Measurements from ENCODE around the gene AMBP.

AMBP gene

GRCh38 chr9:114059047-114059803 lies 18.9 kb downstream of the AMBP start:
- no peaks in the 10 kb centered on the region for H3K36me3 ChIP-seq (ENCODE audit: control insufficient read depth in 1 of 2, insufficient read depth in 2 of 2, low read length in 2 of 2)
- peaks cover 5 to 9% of the 10 kb centered on the region in 2 donors for H3K4me1 ChIP-seq (ENCODE audit: control insufficient read depth in 1 of 2, insufficient read depth in 2 of 2, low read length in 2 of 2)
- no peaks in the 10 kb centered on the region for H3K9me3 ChIP-seq (ENCODE audit: control insufficient read depth in 1 of 2, low read length in 2 of 2)
- no peak overlapping the region for H3K27ac ChIP-seq (ENCODE audit: low read depth, low read length)
- H3K9ac ChIP-seq (ENCODE audit: low read depth in 1 of 2, low read length in 2 of 2): no peak overlapping the region
- H3K4me3 ChIP-seq (ENCODE audit: low read depth in 1 of 2, low read length in 2 of 2): no peak overlapping the region
- H3K27me3 ChIP-seq (ENCODE audit: control insufficient read depth in 1 of 2, insufficient read depth in 2 of 2, low read length in 2 of 2): no peaks in the 10 kb centered on the region

GRCh38 chr9:114058688-114059046 lies 19.4 kb downstream of the AMBP start:
- no peak overlapping the region for H3K4me3 ChIP-seq (ENCODE audit: low read depth in 1 of 2, low read length in 2 of 2)
- H3K36me3 ChIP-seq (ENCODE audit: control insufficient read depth in 1 of 2, insufficient read depth in 2 of 2, low read length in 2 of 2): no peaks in the 10 kb centered on the region
- H3K27ac ChIP-seq (ENCODE audit: low read depth, low read length): no peak overlapping the region
- H3K27me3 ChIP-seq (ENCODE audit: control insufficient read depth in 1 of 2, insufficient read depth in 2 of 2, low read length in 2 of 2): no peaks in the 10 kb centered on the region
- H3K4me1 ChIP-seq (ENCODE audit: control insufficient read depth in 1 of 2, insufficient read depth in 2 of 2, low read length in 2 of 2): peaks cover 5 to 9% of the 10 kb centered on the region in 2 donors
- no peaks in the 10 kb centered on the region for H3K9me3 ChIP-seq (ENCODE audit: control insufficient read depth in 1 of 2, low read length in 2 of 2)
- H3K9ac ChIP-seq (ENCODE audit: low read depth in 1 of 2, low read length in 2 of 2): no peak overlapping the region

GRCh38 chr9:114057161-114057885 lies 20.8 kb downstream of the AMBP start:
- no peak overlapping the region for H3K27ac ChIP-seq (ENCODE audit: low read depth, low read length)
- H3K27me3 ChIP-seq (ENCODE audit: control insufficient read depth in 1 of 2, insufficient read depth in 2 of 2, low read length in 2 of 2): no peaks in the 10 kb centered on the region
- no peaks in the 10 kb centered on the region for H3K9me3 ChIP-seq (ENCODE audit: control insufficient read depth in 1 of 2, low read length in 2 of 2)
- no peaks in the 10 kb centered on the region for H3K36me3 ChIP-seq (ENCODE audit: control insufficient read depth in 1 of 2, insufficient read depth in 2 of 2, low read length in 2 of 2)
- H3K9ac ChIP-seq (ENCODE audit: low read depth in 1 of 2, low read length in 2 of 2): no peak overlapping the region
- H3K4me1 ChIP-seq (ENCODE audit: control insufficient read depth in 1 of 2, insufficient read depth in 2 of 2, low read length in 2 of 2): peaks cover 2 to 4% of the 10 kb centered on the region in 2 donors
- H3K4me3 ChIP-seq (ENCODE audit: low read depth in 1 of 2, low read length in 2 of 2): no peak overlapping the region

GRCh38 chr9:114056527-114056926 lies 21.6 kb downstream of the AMBP start:
- Histone ChIP-seq H3K9me3 (ENCODE audit: control insufficient read depth in 1 of 2, low read length in 2 of 2) (no peaks in the 10 kb centered on the region), H3K4me1 (ENCODE audit: control insufficient read depth in 1 of 2, insufficient read depth in 2 of 2, low read length in 2 of 2) (no peaks in the 10 kb centered on the region), H3K36me3 (ENCODE audit: control insufficient read depth in 1 of 2, insufficient read depth in 2 of 2, low read length in 2 of 2) (peaks cover 0 to 3% of the 10 kb centered on the region in 2 donors), H3K9ac (ENCODE audit: low read depth in 1 of 2, low read length in 2 of 2) (no peak overlapping the region), H3K27ac (ENCODE audit: low read depth, low read length) (no peak overlapping the region), H3K27me3 (ENCODE audit: control insufficient read depth in 1 of 2, insufficient read depth in 2 of 2, low read length in 2 of 2) (no peaks in the 10 kb centered on the region), H3K4me3 (ENCODE audit: low read depth in 1 of 2, low read length in 2 of 2) (no peak overlapping the region)

GRCh38 chr9:114055894-114056293 lies 22.2 kb downstream of the AMBP start:
- no peaks in the 10 kb centered on the region for H3K4me1 ChIP-seq (ENCODE audit: control insufficient read depth in 1 of 2, insufficient read depth in 2 of 2, low read length in 2 of 2)
- no peaks in the 10 kb centered on the region for H3K9me3 ChIP-seq (ENCODE audit: control insufficient read depth in 1 of 2, low read length in 2 of 2)

GRCh38 chr9:114055061-114055460 lies 23.0 kb downstream of the AMBP start:
- peaks cover 0 to 8% of the 10 kb centered on the region in 2 donors for H3K36me3 ChIP-seq (ENCODE audit: control insufficient read depth in 1 of 2, insufficient read depth in 2 of 2, low read length in 2 of 2)
- H3K9ac ChIP-seq (ENCODE audit: low read depth in 1 of 2, low read length in 2 of 2): no peak overlapping the region
- H3K4me3 ChIP-seq (ENCODE audit: low read depth in 1 of 2, low read length in 2 of 2): no peak overlapping the region
- no peaks in the 10 kb centered on the region for H3K4me1 ChIP-seq (ENCODE audit: control insufficient read depth in 1 of 2, insufficient read depth in 2 of 2, low read length in 2 of 2)
- no peaks in the 10 kb centered on the region for H3K27me3 ChIP-seq (ENCODE audit: control insufficient read depth in 1 of 2, insufficient read depth in 2 of 2, low read length in 2 of 2)
- H3K9me3 ChIP-seq (ENCODE audit: control insufficient read depth in 1 of 2, low read length in 2 of 2): no peaks in the 10 kb centered on the region
- H3K27ac ChIP-seq (ENCODE audit: low read depth, low read length): no peak overlapping the region

More at GRCh38 chr9:114055894-114056293, 22.2 kb downstream of the AMBP start:
- peaks cover 0 to 8% of the 10 kb centered on the region in 2 donors for H3K36me3 ChIP-seq (ENCODE audit: control insufficient read depth in 1 of 2, insufficient read depth in 2 of 2, low read length in 2 of 2)
- no peak overlapping the region for H3K4me3 ChIP-seq (ENCODE audit: low read depth in 1 of 2, low read length in 2 of 2)
- H3K9ac ChIP-seq (ENCODE audit: low read depth in 1 of 2, low read length in 2 of 2): no peak overlapping the region
- H3K27ac ChIP-seq (ENCODE audit: low read depth, low read length): no peak overlapping the region
- no peaks in the 10 kb centered on the region for H3K27me3 ChIP-seq (ENCODE audit: control insufficient read depth in 1 of 2, insufficient read depth in 2 of 2, low read length in 2 of 2)

GRCh38 chr9:114054191-114054690 lies 23.9 kb downstream of the AMBP start:
- no peak overlapping the region for H3K4me3 ChIP-seq (ENCODE audit: low read depth in 1 of 2, low read length in 2 of 2)
- no peak overlapping the region for H3K27ac ChIP-seq (ENCODE audit: low read depth, low read length)
- H3K4me1 ChIP-seq (ENCODE audit: control insufficient read depth in 1 of 2, insufficient read depth in 2 of 2, low read length in 2 of 2): no peaks in the 10 kb centered on the region
- no peak overlapping the region for H3K9ac ChIP-seq (ENCODE audit: low read depth in 1 of 2, low read length in 2 of 2)
- no peaks in the 10 kb centered on the region for H3K27me3 ChIP-seq (ENCODE audit: control insufficient read depth in 1 of 2, insufficient read depth in 2 of 2, low read length in 2 of 2)
- H3K9me3 ChIP-seq (ENCODE audit: control insufficient read depth in 1 of 2, low read length in 2 of 2): no peaks in the 10 kb centered on the region
- peaks cover 0 to 14% of the 10 kb centered on the region in 2 donors for H3K36me3 ChIP-seq (ENCODE audit: control insufficient read depth in 1 of 2, insufficient read depth in 2 of 2, low read length in 2 of 2)

GRCh38 chr9:114053246-114054005 lies 24.7 kb downstream of the AMBP start:
- peaks cover 0 to 22% of the 10 kb centered on the region in 2 donors for H3K36me3 ChIP-seq (ENCODE audit: control insufficient read depth in 1 of 2, insufficient read depth in 2 of 2, low read length in 2 of 2)
- no peaks in the 10 kb centered on the region for H3K4me1 ChIP-seq (ENCODE audit: control insufficient read depth in 1 of 2, insufficient read depth in 2 of 2, low read length in 2 of 2)
- H3K9me3 ChIP-seq (ENCODE audit: control insufficient read depth in 1 of 2, low read length in 2 of 2): no peaks in the 10 kb centered on the region
- no peak overlapping the region for H3K4me3 ChIP-seq (ENCODE audit: low read depth in 1 of 2, low read length in 2 of 2)
- no peaks in the 10 kb centered on the region for H3K27me3 ChIP-seq (ENCODE audit: control insufficient read depth in 1 of 2, insufficient read depth in 2 of 2, low read length in 2 of 2)
- H3K9ac ChIP-seq (ENCODE audit: low read depth in 1 of 2, low read length in 2 of 2): no peak overlapping the region
- no peak overlapping the region for H3K27ac ChIP-seq (ENCODE audit: low read depth, low read length)

- H3K36me3 ChIP-seq (ENCODE audit: control insufficient read depth in 1 of 2, insufficient read depth in 2 of 2, low read length in 2 of 2): peaks cover 0 to 28% of the 10 kb centered on the region in 2 donors
- H3K9ac ChIP-seq (ENCODE audit: low read depth in 1 of 2, low read length in 2 of 2): no peak overlapping the region
- no peaks in the 10 kb centered on the region for H3K4me1 ChIP-seq (ENCODE audit: control insufficient read depth in 1 of 2, insufficient read depth in 2 of 2, low read length in 2 of 2)
- H3K9me3 ChIP-seq (ENCODE audit: control insufficient read depth in 1 of 2, low read length in 2 of 2): no peaks in the 10 kb centered on the region
- H3K27ac ChIP-seq (ENCODE audit: low read depth, low read length): no peak overlapping the region
- no peaks in the 10 kb centered on the region for H3K27me3 ChIP-seq (ENCODE audit: control insufficient read depth in 1 of 2, insufficient read depth in 2 of 2, low read length in 2 of 2)
- H3K4me3 ChIP-seq (ENCODE audit: low read depth in 1 of 2, low read length in 2 of 2): no peak overlapping the region
These were observed 26.4 kb downstream of the AMBP start for GRCh38 chr9:114051706-114052105.

- H3K9me3 ChIP-seq (ENCODE audit: control insufficient read depth in 1 of 2, low read length in 2 of 2): no peaks in the 10 kb centered on the region
- no peaks in the 10 kb centered on the region for H3K4me1 ChIP-seq (ENCODE audit: control insufficient read depth in 1 of 2, insufficient read depth in 2 of 2, low read length in 2 of 2)
- no peak overlapping the region for H3K9ac ChIP-seq (ENCODE audit: low read depth in 1 of 2, low read length in 2 of 2)
- no peak overlapping the region for H3K4me3 ChIP-seq (ENCODE audit: low read depth in 1 of 2, low read length in 2 of 2)
- H3K36me3 ChIP-seq (ENCODE audit: control insufficient read depth in 1 of 2, insufficient read depth in 2 of 2, low read length in 2 of 2): peaks cover 0 to 28% of the 10 kb centered on the region in 2 donors
- H3K27me3 ChIP-seq (ENCODE audit: control insufficient read depth in 1 of 2, insufficient read depth in 2 of 2, low read length in 2 of 2): no peaks in the 10 kb centered on the region
- H3K27ac ChIP-seq (ENCODE audit: low read depth, low read length): no peak overlapping the region
These were observed 26.8 kb downstream of the AMBP start for GRCh38 chr9:114051281-114051680.
